AG04450 (cell line): Measurements from ENCODE around the gene DZIP3. TPM values are rescaled to one million over a fixed set of nuclear protein-coding genes. Genes with fewer than 3 reads are reported as not detected.
"Not testable (repeated sequence)": the region's sequence is repeated elsewhere in the genome, so short reads cannot be mapped to it uniquely, and the experiment has no call there.

Experiments used
- CTCF ChIA-PET: fragments of 300-600, 350-600 bp; formaldehyde crosslinking; extraction: SDS; loops from one replicate; lab custom pipeline; 2022; ENCODE audit warnings: antibody characterized with exemption, inconsistent platforms; lab: Charles Lee
- POLR2A ChIA-PET: fragments of 350-600 bp; formaldehyde crosslinking; extraction: SDS; loops from one replicate; lab custom pipeline; 2021; ENCODE audit warnings: antibody characterized with exemption, inconsistent platforms; lab: Yijun Ruan, JAX
- DNase-seq: peaks from one replicate; pipeline ENCODE4 v3.0.0-alpha.2; 2011; ENCODE audit warnings: low read depth, low spot score
- H3K27ac ChIP-seq: one replicate; pipeline ENCODE4 v1.5.1; 2012; ENCODE audit warnings: low read depth, low read length, control low read depth
- H3K27me3 ChIP-seq: one replicate; pipeline ENCODE4 v1.6.0; 2012; ENCODE audit warnings: low read length; ENCODE audit not compliant: control insufficient read depth, insufficient read depth
- H3K4me3 ChIP-seq: 2 replicates; pipeline ENCODE4 v1.5.1; 2011; ENCODE audit warnings: mild to moderate bottlenecking, low read depth, low read length, control low read depth
- H3K9me3 ChIP-seq: 2 replicates; pipeline ENCODE4 v1.5.1; 2012; ENCODE audit warnings: low read length; ENCODE audit not compliant: control insufficient read depth, insufficient read depth
- CTCF ChIP-seq: IDR thresholded peaks from 2 replicates; pipeline ENCODE4 v1.5.1; 2011; ENCODE audit warnings: low read depth, low read length, control low read depth, inconsistent platforms
- polyA plus RNA-seq: library from polyadenylated mRNA; depleted of rRNA; stranded (reverse); fragments of >200 nt; gene quantifications from 2 replicates; pipeline ENCODE4 v1.2.3, GENCODE V29; 2011

The DZIP3 gene
- polyA plus RNA-seq, 1 experiment = 17.8 TPM

- H3K4me3 ChIP-seq = no peak overlapping the region
- POLR2A ChIA-PET = no interaction called here
- no peaks in the 10 kb centered on the region for H3K9me3 ChIP-seq
- H3K27ac ChIP-seq = no peak overlapping the region
- no peak for DNase-seq
- CTCF ChIA-PET = interaction anchor here (0.8 kb wide), 1 partner anchor 12 kb away, joined by 3 read pairs; no protein-coding TSS in a partner anchor
- TF ChIP-seq CTCF = no peak
- H3K27me3 ChIP-seq = no peaks in the 10 kb centered on the region
Measured at GRCh38 chr3:108610651-108611050, 21.1 kb downstream of the DZIP3 start.

GRCh38 chr3:108616090-108616489 is 26.6 kb downstream of the DZIP3 start:
- H3K27me3 ChIP-seq, H3K4me3 ChIP-seq, H3K27ac ChIP-seq, POLR2A ChIA-PET, CTCF ChIA-PET, DNase-seq, H3K9me3 ChIP-seq: not testable (repeated sequence)

- no peak for DNase-seq
- POLR2A ChIA-PET = no interaction called here
Measured at GRCh38 chr3:108620250-108620649, 30.7 kb downstream of the DZIP3 start.

GRCh38 chr3:108623504-108623903 is 34.0 kb downstream of the DZIP3 start:
- DNase-seq = no peak
- CTCF ChIA-PET = interaction anchor here (1.0 kb wide), 2 partner anchors 39 to 290 kb away, joined by 3 to 4 read pairs; no protein-coding TSS in a partner anchor
- H3K27me3 ChIP-seq = no peaks in the 10 kb centered on the region
- H3K9me3 ChIP-seq = no peaks in the 10 kb centered on the region
- H3K27ac ChIP-seq = no peak overlapping the region
- H3K4me3 ChIP-seq = no peak overlapping the region
- TF ChIP-seq CTCF = no peak
- POLR2A ChIA-PET = no interaction called here

More at GRCh38 chr3:108620250-108620649, 30.7 kb downstream of the DZIP3 start:
- TF ChIP-seq CTCF = no peak
- Histone ChIP-seq H3K4me3 (no peak overlapping the region), H3K27me3 (no peaks in the 10 kb centered on the region), H3K9me3 (no peaks in the 10 kb centered on the region), H3K27ac (no peak overlapping the region)
- CTCF ChIA-PET = no interaction called here

GRCh38 chr3:108629974-108630373 is 40.5 kb downstream of the DZIP3 start:
- no peak overlapping the region for H3K4me3 ChIP-seq
- ChIA-PET POLR2A (no interaction called here), CTCF (interaction anchor here (1.0 to 1.7 kb wide), 2 partner anchors 32 to 140 kb away, joined by 3 to 5 read pairs; no protein-coding TSS in a partner anchor)
- DNase-seq = no peak
- no peaks in the 10 kb centered on the region for H3K27me3 ChIP-seq
- no peak for TF ChIP-seq CTCF
- no peaks in the 10 kb centered on the region for H3K9me3 ChIP-seq
- H3K27ac ChIP-seq = no peak overlapping the region
